GM19240 (cell line): ENCODE data around the gene CLEC9A.

ENCODE experiments used
- DNase-seq: peaks from one replicate; pipeline ENCODE4 v3.0.0; 2011; ENCODE audit warnings: low spot score; ENCODE audit not compliant: insufficient read length

The CLEC9A gene

DNA sequence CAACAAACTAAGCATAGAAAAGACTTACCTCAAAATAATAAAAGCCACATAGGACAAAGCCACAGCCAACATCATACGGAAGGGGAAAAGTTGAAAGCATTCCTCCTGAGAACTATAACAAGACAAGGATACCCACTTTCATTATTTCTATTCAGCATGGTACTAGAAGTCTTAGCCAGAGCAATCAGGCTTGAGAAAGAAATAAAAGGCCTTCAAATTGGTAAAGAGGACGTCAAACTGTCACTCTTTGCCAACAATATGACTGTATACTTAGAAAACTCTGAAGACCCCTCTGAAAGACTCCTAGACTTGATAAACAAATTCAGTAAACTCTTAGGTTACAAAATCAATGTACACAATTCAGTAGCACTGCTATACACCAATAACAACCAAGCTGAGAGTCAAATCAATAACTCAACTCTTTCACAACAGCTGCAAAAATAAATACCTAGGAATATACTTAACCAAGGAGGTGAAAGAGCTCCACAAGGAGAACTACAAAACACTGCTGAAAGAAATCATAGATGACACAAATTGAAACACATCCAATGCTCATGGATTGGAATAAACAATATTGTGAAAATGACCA, 79.9 kb downstream of the CLEC9A start:
- DNase-seq = no peak

DNA sequence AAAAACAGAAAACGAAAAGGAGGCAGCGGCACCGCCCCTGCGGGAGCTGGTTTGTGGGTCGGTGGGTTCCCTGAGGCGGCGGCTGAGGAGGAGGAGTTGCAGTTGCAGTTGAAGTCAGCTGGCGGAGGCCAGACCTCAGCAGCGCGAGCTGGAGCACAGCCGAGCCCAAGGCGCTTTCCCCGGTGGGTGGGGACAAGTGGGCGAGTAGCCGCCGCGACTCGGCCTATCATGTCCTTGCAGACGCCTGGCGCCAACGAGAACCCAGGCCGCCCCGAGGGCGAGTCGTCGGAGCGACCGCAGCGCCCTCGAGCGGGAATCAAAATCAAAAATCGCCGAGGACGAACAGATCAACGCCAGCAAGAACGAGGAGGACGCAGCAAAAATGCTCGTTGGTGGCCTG, 81.0 kb downstream of the CLEC9A start:
- no peak for DNase-seq

DNA sequence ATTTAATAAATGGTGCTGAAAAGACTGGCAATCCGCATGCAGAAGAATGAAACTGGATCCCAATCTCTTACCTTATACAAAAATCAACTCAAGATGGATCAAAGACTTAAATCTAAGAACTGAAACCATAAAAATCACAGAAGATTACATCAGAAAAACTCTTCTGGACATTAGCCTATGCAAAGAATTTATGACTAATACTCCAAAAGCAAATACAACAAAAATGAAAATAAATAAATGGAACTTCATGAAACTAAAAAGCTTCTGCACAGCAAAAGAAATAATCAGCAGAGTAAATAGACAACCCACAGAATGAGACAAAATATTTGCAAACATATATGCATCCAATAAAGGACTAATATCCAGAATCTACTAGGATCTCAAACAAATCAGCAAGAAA, 82.6 kb downstream of the CLEC9A start:
- DNase-seq = no peak

DNA sequence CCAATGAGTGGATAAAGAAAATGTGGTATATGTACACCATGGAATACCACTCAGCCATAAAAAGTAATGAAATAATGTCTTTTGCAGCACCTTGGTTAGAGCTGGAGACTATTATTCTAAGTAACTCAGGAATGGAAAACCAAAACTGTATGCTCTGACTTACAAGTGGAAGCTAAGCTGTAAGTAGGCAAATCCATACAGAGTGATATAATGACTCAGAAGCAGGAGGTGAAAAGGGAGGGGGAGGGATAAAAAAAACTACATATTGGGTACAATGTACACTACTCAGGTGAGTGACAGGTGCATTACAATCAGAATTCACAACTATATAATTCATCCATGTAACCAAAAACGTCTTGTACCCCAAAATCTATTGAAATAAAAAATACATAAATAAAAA, 83.4 kb downstream of the CLEC9A start:
- DNase-seq = no peak

DNA sequence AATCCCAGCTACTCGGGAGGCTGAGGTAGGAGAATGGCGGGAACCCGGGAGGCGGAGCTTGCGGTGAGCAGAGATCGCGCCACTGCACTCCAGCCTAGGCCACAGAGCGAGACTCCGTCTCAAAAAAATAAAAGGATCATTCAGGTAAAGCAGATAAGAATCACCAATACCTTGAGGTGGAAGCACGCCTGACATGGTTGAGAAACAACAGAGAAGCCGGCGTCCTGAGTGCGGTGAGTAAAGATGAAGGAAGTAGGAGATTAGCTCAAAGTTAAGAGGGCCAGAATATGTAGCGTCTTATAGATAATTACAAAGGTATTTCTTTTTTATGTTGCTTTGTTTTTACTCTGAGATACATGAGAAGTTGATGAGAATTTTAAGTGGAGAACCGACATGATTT, 84.8 kb downstream of the CLEC9A start:
- DNase-seq = no peak
